SK-N-SH (cell line): Measurements from ENCODE around the gene NEURL3.

Experiments used
- CTCF ChIP-seq: fragments of 200-600 bp; sonication (generic); IDR thresholded peaks from 2 replicates; pipeline ENCODE4 v1.6.1; 2017; ENCODE audit warnings: antibody characterized with exemption, mild to moderate bottlenecking, moderate library complexity
- EP300 ChIP-seq, 2 experiments: IDR thresholded peaks; 2 replicates each; pipeline versions ENCODE4 v1.4.0 to v1.6.1; 2012; ENCODE audit warnings: borderline replicate concordance in 1 of 2, low read depth in 1 of 2, low read length in 1 of 2
- POLR2AphosphoS5 ChIP-seq: IDR thresholded peaks from 2 replicates; pipeline ENCODE4 v1.6.1; 2012; ENCODE audit warnings: low read depth, low read length
- RAD21 ChIP-seq: IDR thresholded peaks from 2 replicates; pipeline ENCODE4 v1.6.1; 2012; ENCODE audit warnings: mild to moderate bottlenecking, low read length
- REST ChIP-seq: IDR thresholded peaks from 2 replicates; pipeline ENCODE4 v1.6.1; 2012; ENCODE audit warnings: mild to moderate bottlenecking, low read depth, low read length, moderate library complexity
- RFX5 ChIP-seq: IDR thresholded peaks from 2 replicates; pipeline ENCODE4 v1.6.1; 2012; ENCODE audit warnings: mild to moderate bottlenecking, improper control_type of control experiment, low read length

- TF ChIP-seq EP300 (IDR thresholded peaks at IDR 0.05; ENCODE audit: borderline replicate concordance in 1 of 2, low read depth in 1 of 2, low read length in 1 of 2) (no peak), REST (no peak), CTCF (no peak), RFX5 (no peak), POLR2AphosphoS5 (no peak), RAD21 (no peak)
These were observed 43.7 kb upstream of the NEURL3 start for GRCh38 chr2:96548558-96549465.
